Measurements from ENCODE around the gene LRRC55.

- TF ChIP-seq EZH2 (IDR thresholded peaks at IDR 0.05) (no peak), CTCF (IDR thresholded peaks at IDR 0.05) (no peak)
Observed at GRCh38 chr11:57213342-57214097, 31.8 kb downstream of the LRRC55 start.

All from neural progenitor cell (in vitro differentiated cells).